ENCODE measurements around the gene HEBP1.

- TF ChIP-seq POLR2A (IDR thresholded peaks at IDR 0.05): no peak
- no peak for TF ChIP-seq CTCF (IDR thresholded peaks at IDR 0.05)
These were observed 33.4 kb upstream of the HEBP1 start for GRCh38 chr12:13033476-13033875.

Measured in vagina (tissue), 2 donors.